Ishikawa (cell line): ENCODE data around the gene TMEM214.

Source experiments
- CEBPB ChIP-seq: IDR thresholded peaks from 2 replicates; pipeline ENCODE4 v1.6.1; 2012
- CREB1 ChIP-seq: IDR thresholded peaks from 2 replicates; pipeline ENCODE4 v1.6.1; 2012; ENCODE audit warnings: low read depth
- EGR1 ChIP-seq: IDR thresholded peaks from 2 replicates; pipeline ENCODE4 v1.6.1; 2012
- EP300 ChIP-seq: IDR thresholded peaks from 2 replicates; pipeline ENCODE4 v1.6.1; 2012; ENCODE audit warnings: borderline replicate concordance
- FOXM1 ChIP-seq: IDR thresholded peaks from 2 replicates; pipeline ENCODE4 v1.6.1; 2012; ENCODE audit warnings: low read depth, borderline replicate concordance
- NFIC ChIP-seq: IDR thresholded peaks from 2 replicates; pipeline ENCODE4 v1.6.1; 2012
- RAD21 ChIP-seq: IDR thresholded peaks from 2 replicates; pipeline ENCODE4 v1.6.1; 2012; ENCODE audit warnings: low read depth
- TAF1 ChIP-seq: IDR thresholded peaks from 2 replicates; pipeline ENCODE4 v1.6.1; 2012; ENCODE audit warnings: low read depth, mild to moderate bottlenecking
- TCF12 ChIP-seq: IDR thresholded peaks from 2 replicates; pipeline ENCODE4 v1.6.1; 2012; ENCODE audit warnings: low read depth
- YY1 ChIP-seq: IDR thresholded peaks from 2 replicates; pipeline ENCODE4 v1.6.1; 2012; ENCODE audit warnings: low read depth
- ZBTB7A ChIP-seq: IDR thresholded peaks from 2 replicates; pipeline ENCODE4 v1.6.1; 2012; ENCODE audit warnings: low read depth
- TF ChIP-seq, protein P1 (sequence below): IDR thresholded peaks from 2 replicates; pipeline ENCODE4 v1.6.1; 2012; ENCODE audit warnings: low read depth, mild to moderate bottlenecking
- TF ChIP-seq, protein P2 (sequence below): IDR thresholded peaks from 2 replicates; pipeline ENCODE4 v1.6.1; 2012

DNA sequence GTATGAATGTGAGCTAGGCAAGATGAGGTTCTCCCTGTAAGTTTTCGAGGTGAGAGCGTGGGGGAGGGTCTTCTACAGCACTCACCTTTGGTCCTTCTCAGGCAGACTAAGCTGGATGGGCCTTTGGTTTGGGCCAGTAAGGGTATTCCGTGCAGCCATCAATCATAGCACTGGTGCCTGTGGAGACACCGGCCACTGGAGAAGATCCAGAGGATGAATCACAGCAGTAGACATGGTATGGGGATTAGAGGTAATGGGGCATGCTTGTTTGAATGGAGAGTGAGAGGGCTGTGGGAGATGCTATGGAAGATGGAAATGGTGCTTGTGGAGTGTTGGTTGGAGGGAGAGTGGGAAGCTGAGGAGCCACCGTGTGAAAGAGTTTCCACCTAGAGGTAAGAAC lies 46.2 kb upstream of the TMEM214 start:
- TF ChIP-seq, protein P1, sequence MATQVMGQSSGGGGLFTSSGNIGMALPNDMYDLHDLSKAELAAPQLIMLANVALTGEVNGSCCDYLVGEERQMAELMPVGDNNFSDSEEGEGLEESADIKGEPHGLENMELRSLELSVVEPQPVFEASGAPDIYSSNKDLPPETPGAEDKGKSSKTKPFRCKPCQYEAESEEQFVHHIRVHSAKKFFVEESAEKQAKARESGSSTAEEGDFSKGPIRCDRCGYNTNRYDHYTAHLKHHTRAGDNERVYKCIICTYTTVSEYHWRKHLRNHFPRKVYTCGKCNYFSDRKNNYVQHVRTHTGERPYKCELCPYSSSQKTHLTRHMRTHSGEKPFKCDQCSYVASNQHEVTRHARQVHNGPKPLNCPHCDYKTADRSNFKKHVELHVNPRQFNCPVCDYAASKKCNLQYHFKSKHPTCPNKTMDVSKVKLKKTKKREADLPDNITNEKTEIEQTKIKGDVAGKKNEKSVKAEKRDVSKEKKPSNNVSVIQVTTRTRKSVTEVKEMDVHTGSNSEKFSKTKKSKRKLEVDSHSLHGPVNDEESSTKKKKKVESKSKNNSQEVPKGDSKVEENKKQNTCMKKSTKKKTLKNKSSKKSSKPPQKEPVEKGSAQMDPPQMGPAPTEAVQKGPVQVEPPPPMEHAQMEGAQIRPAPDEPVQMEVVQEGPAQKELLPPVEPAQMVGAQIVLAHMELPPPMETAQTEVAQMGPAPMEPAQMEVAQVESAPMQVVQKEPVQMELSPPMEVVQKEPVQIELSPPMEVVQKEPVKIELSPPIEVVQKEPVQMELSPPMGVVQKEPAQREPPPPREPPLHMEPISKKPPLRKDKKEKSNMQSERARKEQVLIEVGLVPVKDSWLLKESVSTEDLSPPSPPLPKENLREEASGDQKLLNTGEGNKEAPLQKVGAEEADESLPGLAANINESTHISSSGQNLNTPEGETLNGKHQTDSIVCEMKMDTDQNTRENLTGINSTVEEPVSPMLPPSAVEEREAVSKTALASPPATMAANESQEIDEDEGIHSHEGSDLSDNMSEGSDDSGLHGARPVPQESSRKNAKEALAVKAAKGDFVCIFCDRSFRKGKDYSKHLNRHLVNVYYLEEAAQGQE = no peak
- no peak for TF ChIP-seq RAD21
- TF ChIP-seq EP300 = no peak
- no peak for TF ChIP-seq TAF1
- no peak for TF ChIP-seq CEBPB
- no peak for TF ChIP-seq CREB1
- TF ChIP-seq, protein P2, sequence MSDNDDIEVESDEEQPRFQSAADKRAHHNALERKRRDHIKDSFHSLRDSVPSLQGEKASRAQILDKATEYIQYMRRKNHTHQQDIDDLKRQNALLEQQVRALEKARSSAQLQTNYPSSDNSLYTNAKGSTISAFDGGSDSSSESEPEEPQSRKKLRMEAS = no peak
- TF ChIP-seq YY1 = no peak
- no peak for TF ChIP-seq EGR1
- TF ChIP-seq TCF12 = no peak
- TF ChIP-seq NFIC = no peak
- TF ChIP-seq ZBTB7A = no peak
- no peak for TF ChIP-seq FOXM1
